Epithelial cell of prostate (primary cell): ENCODE results near the gene TREM1.
"Not testable (repeated sequence)": the region's sequence is repeated elsewhere in the genome, so short reads cannot be mapped to it uniquely, and the experiment has no call there.

Experiments used
- DNase-seq: peaks from one replicate; pipeline ENCODE4 v3.0.0-alpha.2; 2011; ENCODE audit warnings: low read depth, low spot score
- H3K27ac ChIP-seq: fragments of 450-650 bp; 2 replicates; pipeline ENCODE4 v1.5.1; 2017; ENCODE audit warnings: mild to moderate bottlenecking

Gene TREM1

DNA sequence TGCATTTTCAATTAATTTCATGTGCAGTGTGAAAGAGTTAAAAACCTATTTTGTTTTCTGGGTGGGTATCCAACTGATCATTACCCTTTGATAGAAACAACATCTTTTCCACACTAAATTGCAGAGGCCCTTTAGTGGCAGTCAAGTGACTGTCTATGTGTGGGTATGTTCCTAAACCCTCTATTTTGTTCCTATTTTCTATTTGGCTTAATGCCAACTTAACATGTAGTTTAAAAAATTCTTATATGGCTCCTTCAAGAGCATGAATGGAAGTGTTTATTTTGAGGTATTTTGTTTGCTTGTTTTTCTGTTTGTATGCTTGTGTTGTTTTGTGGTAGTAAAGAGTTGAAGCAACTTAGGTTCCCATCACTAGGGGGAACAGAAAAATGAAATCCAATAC, 19.9 kb downstream of the TREM1 start:
- H3K27ac ChIP-seq = no peak overlapping the region
- DNase-seq = no peak

DNA sequence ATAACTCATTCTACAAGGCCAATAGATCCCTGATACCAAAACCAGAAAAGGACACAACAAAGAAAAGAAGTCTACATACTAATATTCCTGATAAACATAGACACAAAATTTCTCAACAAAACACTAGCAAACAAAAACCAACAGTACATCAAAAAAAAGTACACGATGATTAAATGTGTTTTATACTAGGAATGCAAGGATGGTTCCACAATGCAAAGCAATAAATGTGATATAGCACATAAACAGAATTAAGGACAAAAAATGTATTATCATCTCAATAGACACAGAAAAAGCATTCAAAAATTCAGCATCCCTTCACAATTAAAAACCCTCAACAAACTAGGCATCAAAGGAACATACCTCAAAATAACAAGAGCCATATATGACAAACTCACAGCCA, 23.2 kb downstream of the TREM1 start:
- H3K27ac ChIP-seq = no peak overlapping the region
- DNase-seq = no peak

DNA sequence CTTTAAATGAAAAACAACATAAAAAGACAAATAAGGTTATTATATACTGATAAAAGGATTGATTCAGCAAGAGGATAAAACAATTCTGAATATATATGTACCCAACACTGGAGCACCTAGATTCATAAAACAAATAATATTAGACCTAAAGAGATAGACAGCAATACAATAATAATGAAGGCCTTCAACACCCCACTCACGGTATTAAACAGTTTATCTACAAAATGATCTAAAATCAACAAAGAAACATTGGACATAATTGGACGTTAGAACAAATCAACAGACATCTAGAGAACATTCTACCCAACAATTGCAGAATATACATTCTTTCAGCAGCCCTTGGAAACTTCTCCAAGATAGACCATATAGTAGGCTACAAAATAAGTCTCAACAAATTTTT, 24.1 kb downstream of the TREM1 start:
- no peak for DNase-seq
- no peak overlapping the region for H3K27ac ChIP-seq

GRCh38 chr6:41258196-41258493, 28.3 kb downstream of the TREM1 start:
- no peak for DNase-seq
- H3K27ac ChIP-seq = no peak overlapping the region

DNA sequence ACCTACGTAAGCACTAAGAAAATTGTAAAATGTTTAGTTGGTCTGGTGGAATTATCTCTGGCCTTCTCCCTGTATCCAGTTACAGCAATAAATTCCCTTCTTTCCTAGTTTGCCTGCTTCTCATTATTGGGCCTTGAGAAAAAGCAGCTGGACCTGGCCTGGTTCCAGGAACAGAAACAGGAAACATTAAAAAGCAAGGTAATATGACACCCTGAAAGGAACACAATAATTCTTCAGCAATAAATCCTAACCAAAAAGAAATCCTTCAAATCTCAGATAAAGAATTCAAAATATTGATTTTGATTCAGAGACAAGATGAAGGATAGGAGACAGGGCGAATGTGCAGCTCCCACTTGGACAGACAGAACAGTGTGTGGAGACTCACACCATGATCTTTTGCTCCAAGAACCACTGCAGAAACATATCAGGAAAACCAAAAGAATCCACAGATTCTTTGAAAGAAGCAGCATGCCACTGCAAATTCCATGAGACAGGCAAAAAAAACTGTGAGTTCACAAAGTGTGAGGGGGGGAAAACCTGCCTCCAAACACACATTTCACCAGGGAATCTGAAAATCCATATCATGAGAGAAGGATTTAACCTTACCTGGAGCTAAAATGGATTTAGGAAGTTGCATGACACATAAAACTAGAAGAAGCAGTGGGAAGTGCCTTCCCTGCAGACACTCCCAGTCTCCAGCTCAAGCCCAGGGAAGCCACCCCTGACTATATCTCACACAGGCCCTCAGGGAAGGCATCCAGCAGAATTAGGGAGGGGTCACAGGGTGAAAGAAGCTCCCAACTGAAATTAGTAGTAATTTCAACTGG, 28.9 kb downstream of the TREM1 start:
- DNase-seq = no peak

GRCh38 chr6:41256383-41256782, 30.1 kb downstream of the TREM1 start:
- DNase-seq = no peak

More for the DNA sequence above, 28.9 kb downstream of the TREM1 start:
- H3K27ac ChIP-seq = no peak overlapping the region

GRCh38 chr6:41255638-41256246, 30.7 kb downstream of the TREM1 start:
- H3K27ac ChIP-seq = no peak overlapping the region
- DNase-seq = no peak

More at GRCh38 chr6:41256383-41256782, 30.1 kb downstream of the TREM1 start:
- H3K27ac ChIP-seq = no peak overlapping the region

DNA sequence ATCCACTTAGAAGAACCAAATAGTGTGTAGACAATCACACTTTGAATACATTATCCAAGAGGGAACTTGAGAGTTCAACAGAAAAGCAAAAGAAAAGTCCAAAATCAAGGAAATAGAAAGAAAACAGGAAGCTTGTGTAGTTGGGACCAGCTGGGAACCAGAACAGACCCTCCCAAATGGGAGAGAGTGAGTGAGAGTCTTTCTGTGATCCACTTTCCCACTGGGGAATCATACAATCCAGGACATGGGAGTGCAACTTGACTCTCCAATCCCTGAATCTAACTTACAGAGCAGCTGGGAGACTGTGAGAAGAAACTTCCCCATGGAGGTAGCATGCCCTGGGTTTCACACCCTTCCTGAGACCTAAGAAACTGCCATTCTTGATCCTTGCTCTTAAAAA, 31.4 kb downstream of the TREM1 start:
- no peak for DNase-seq
- no peak overlapping the region for H3K27ac ChIP-seq

- no peak for DNase-seq
- no peak overlapping the region for H3K27ac ChIP-seq
These were observed 33.9 kb downstream of the TREM1 start for GRCh38 chr6:41252401-41253169.

DNA sequence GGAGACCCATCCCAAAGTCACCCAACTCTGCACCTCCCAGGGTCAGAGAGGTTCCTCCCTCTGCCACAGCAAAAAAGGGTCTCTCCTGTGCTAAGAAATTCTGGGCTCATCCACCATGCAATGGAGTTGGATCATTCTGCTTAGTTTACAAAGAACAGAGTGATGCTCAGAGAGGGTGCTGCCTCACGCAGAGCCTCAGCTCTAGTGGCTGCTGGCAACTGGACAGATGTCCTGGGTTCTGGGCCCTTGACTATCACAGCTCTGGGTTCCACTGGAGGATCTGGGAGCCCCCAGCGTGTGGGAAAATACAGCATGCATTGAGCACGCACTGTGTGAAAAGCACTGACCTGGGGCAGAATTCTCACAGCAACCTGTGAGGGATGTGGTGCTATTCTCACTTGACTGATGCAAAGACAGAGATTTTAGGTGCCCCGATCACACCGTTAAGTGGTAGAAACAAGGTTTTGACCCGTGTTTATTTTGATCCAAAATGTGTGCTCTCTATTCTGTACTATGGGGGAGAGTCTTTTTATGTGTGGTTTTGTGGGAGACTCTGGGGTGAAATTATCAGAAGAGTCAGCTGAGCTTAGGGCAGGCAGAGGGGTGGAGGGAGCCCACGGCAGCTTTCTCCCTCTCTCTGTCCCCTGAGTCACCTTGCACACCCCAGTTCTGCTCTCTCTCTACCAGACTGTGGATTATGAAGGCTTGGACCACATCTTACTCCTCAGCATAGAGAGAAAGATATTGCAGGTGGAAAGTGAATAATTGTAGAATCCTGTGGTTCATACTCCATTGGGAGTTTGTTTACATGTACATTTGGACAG, 38.4 kb downstream of the TREM1 start:
- no peak for DNase-seq
- H3K27ac ChIP-seq = no peak overlapping the region

DNA sequence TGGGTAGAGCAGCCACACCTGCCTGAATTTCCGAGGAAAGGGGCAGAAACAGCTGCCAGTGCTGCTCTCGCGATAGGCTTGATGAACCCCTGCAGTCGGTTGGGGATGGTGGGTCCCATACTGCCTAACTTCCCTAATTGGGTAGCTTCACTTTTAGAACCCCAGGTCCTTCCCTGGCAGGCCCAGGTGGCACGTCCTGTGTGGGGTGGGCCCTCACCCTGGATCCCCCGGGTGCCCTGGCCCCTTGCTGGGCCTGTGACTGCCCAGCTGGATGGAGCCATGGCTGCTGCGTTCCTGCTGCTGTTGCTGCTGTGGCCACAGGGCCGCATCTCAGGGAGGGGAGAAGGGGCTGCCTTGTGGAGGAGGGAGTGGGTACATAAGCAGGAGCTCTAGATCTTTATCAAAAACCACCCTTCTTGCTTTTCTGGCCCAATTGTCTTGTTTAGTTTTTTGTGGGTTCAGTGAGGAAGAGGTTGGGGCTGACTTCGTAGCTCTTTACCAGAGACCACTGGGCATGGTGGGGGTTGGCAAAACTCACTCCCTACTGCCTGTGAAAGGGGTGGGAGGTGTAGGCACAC, 39.1 kb downstream of the TREM1 start:
- DNase-seq = no peak
- H3K27ac ChIP-seq = no peak overlapping the region

DNA sequence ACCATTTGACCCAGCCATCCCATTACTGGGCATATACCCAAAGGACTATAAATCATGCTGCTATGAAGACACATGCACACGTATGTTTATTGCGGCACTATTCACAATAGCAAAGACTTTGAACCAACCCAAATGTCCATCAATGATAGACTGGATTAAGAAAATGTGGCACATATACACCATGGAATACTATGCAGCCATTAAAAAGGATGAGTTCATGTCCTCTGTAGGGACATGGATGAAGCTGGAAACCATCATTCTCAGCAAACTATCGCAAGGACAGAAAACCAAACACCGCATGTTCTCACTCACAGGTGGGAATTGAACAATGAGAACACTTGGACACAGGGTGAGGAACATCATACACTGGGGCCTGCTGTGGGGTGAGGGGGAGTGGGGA, 40.0 kb downstream of the TREM1 start:
- DNase-seq, H3K27ac ChIP-seq: not testable (repeated sequence)

GRCh38 chr6:41239467-41240159, 46.9 kb downstream of the TREM1 start:
- DNase-seq = no peak
- no peak overlapping the region for H3K27ac ChIP-seq

DNA sequence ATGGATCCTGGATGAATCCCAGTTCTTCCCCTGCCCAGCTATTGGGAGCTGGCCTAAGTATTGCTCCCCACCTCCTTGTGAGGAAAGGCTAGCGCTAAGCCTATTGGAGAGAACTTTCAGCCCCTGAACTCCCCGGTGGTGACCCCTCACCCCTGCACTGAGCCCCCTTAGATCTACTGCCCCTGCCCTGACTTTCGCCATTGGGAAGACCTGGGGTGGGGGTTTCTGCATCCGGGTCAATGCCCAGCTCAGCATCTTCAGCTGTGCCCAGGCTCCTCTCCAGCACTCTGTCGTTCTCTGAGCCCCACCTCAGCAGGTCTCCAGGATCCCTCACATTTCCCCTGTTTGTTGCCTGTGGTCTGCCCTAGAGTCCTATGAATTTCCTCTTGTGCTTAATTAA, 49.4 kb downstream of the TREM1 start:
- no peak for DNase-seq
- H3K27ac ChIP-seq = no peak overlapping the region

- no peak overlapping the region for H3K27ac ChIP-seq
- DNase-seq = no peak
These were observed 50.2 kb downstream of the TREM1 start for GRCh38 chr6:41236276-41236675.

DNA sequence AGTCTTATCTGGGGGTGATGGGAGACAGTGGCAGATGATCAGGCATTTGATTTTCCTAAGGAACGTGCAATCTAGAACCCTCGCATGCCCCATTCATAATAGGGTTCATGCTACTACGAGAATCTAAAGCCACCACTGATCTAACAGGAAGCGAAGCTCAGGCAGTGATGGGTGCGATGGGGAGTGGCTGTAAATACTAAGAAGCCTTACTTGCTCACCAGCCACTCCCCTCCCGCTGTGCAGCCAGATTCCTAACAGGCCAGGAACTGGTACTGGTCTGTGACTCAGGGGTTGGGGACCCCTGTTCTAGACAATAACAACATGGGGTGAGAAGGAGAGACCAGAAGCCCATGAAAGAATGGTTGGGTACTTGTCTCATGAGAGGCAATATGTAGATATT, 53.8 kb downstream of the TREM1 start:
- no peak overlapping the region for H3K27ac ChIP-seq
- no peak for DNase-seq

DNA sequence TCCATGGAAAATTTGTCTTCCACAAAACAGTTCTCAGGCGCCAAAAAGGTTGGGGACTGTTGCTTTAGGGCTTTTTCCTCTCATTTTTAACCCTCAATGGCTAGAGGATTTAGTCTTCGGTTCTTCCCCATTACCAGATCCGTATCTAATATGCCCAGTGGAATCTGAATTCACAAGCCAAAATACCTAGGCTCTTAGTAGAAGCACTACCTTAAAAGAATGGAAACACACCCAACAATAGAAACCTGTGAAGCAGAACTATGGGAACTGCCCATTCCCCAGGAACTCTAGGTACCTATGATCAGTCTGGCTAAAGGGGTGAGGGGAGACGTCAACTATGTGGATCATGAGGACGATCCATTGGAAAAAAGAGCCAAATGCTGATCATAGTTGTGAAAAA, 55.2 kb downstream of the TREM1 start:
- DNase-seq = no peak
- no peak overlapping the region for H3K27ac ChIP-seq

- no peak overlapping the region for H3K27ac ChIP-seq
- no peak for DNase-seq
These were observed 56.8 kb downstream of the TREM1 start for GRCh38 chr6:41229721-41230120.

DNA sequence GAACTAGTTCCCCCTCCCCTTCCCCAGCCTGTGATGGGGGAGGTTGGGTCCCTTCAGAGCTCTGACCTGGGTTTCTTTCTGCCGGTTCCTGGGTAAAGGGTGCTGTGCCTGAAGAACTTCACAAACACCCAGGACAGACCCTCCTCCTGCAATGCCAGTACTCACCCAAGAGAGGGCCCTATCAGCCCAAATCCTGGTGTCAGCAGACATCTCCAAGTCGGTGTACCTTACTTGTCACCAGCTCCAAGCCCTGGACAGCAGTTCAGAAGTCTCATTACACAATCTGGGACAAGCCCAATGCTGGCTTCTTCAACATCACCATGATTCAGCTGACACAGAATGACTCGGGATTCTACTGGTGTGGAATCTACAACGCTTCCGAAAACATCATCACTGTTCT, 57.9 kb downstream of the TREM1 start:
- H3K27ac ChIP-seq = no peak overlapping the region
- no peak for DNase-seq

GRCh38 chr6:41228096-41228495, 58.4 kb downstream of the TREM1 start, which contains the start of gene TREML4:
Gene TREML4, plus strand, starts transcription at chr6:41228349. Its CDS starts 79 bp downstream, at chr6:41228428.
- H3K27ac ChIP-seq = no peak within 1 kb of the TSS
- DNase-seq = no peak
